ENCODE measurements around the gene EAF1.

DNA sequence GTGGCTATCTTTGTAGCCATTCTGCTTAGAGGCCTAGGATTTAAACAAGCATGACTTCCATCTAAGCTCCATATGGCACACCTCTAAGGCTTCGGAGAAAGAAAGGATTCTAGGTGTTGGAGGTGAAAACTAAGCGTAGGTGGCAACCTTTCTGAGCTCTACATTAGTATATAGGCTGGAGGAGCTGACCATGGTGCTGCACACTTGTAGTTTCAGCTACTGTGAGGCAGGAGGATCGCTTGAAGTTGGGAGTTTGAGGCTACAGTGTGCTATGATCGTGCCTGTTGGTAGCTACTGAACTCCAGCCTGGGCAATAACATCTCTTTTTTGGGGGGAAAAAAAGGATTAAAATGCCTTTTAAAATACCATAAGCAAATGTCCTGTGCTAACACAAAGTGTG lies 7.4 kb downstream of the EAF1 start:
- TF ChIP-seq, protein P1, sequence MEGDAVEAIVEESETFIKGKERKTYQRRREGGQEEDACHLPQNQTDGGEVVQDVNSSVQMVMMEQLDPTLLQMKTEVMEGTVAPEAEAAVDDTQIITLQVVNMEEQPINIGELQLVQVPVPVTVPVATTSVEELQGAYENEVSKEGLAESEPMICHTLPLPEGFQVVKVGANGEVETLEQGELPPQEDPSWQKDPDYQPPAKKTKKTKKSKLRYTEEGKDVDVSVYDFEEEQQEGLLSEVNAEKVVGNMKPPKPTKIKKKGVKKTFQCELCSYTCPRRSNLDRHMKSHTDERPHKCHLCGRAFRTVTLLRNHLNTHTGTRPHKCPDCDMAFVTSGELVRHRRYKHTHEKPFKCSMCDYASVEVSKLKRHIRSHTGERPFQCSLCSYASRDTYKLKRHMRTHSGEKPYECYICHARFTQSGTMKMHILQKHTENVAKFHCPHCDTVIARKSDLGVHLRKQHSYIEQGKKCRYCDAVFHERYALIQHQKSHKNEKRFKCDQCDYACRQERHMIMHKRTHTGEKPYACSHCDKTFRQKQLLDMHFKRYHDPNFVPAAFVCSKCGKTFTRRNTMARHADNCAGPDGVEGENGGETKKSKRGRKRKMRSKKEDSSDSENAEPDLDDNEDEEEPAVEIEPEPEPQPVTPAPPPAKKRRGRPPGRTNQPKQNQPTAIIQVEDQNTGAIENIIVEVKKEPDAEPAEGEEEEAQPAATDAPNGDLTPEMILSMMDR (conservative IDR thresholded peaks at IDR 0.05; ENCODE audit: low read length), result no peak
- TF ChIP-seq EZH2phosphoT487 (IDR thresholded peaks at IDR 0.05; ENCODE audit: borderline replicate concordance), result no peak
